Common myeloid progenitor, CD34-positive (primary cell): ENCODE data around the gene MED12L.
A peak's percentile ranks its signal among the peaks of the same experiment; 100 is the strongest.

Source experiments
- CTCF ChIA-PET: fragments of 350-600 bp; sonication (Branson Sonifier 250); formaldehyde crosslinking; loops from one replicate; lab custom pipeline; 2021; ENCODE audit warnings: antibody characterized with exemption; lab: Charles Lee
- POLR2A ChIA-PET: fragments of 350-600 bp; sonication (Branson Sonifier 250); formaldehyde crosslinking; loops from one replicate; lab custom pipeline; 2021; ENCODE audit warnings: antibody characterized with exemption; lab: Charles Lee
- DNase-seq, 3 donors: peaks; one replicate each; pipeline versions ENCODE4 v3.0.0 to v3.0.0-alpha.2; 2013
- H3K27ac ChIP-seq, 2 experiments: 1 replicate in 1 of 2; 2 replicates in 1 of 2; pipeline ENCODE4 v1.7.0; 2013; ENCODE audit warnings: inconsistent platforms in 2 of 2, low read length in 2 of 2, mild to moderate bottlenecking in 2 of 2, low read depth in 1 of 2, moderate library complexity in 1 of 2; ENCODE audit not compliant: severe bottlenecking in 2 of 2, insufficient read depth in 1 of 2, poor library complexity in 1 of 2
- H3K27me3 ChIP-seq, 5 experiments: replicated peaks in 2 of 5; 1 replicate in 3 of 5; 2 replicates in 2 of 5; pipeline versions ENCODE4 v1.6.1 to v1.7.0; 2013; ENCODE audit warnings: low read length in 4 of 5, mild to moderate bottlenecking in 2 of 5, moderate library complexity in 2 of 5, inconsistent platforms in 1 of 5; ENCODE audit not compliant: insufficient read depth in 5 of 5, control insufficient read depth in 4 of 5
- H3K36me3 ChIP-seq, 4 experiments: 1 replicate in 2 of 4; 2 replicates in 2 of 4; pipeline versions ENCODE4 v1.6.1 to v1.7.0; 2013; ENCODE audit warnings: low read length in 3 of 4, control low read depth in 1 of 4, mild to moderate bottlenecking in 1 of 4; ENCODE audit not compliant: control insufficient read depth in 4 of 4, insufficient read depth in 4 of 4
- H3K4me1 ChIP-seq, 4 experiments: 1 replicate in 3 of 4; 2 replicates in 1 of 4; pipeline versions ENCODE4 v1.6.1 to v1.7.1; 2013; ENCODE audit warnings: low read length in 3 of 4, mild to moderate bottlenecking in 3 of 4, control low read depth in 1 of 4, inconsistent platforms in 1 of 4, moderate library complexity in 1 of 4; ENCODE audit not compliant: control insufficient read depth in 4 of 4, insufficient read depth in 4 of 4; ENCODE audit errors: control extremely low read depth in 1 of 4
- H3K4me3 ChIP-seq, 7 experiments: 1 replicate in 4 of 7; 2 replicates in 3 of 7; pipeline versions ENCODE4 v1.5.1 to v1.7.0; 2013; ENCODE audit warnings: mild to moderate bottlenecking in 7 of 7, low read length in 6 of 7, moderate library complexity in 6 of 7, inconsistent platforms in 2 of 7, low read depth in 2 of 7, control low read depth in 1 of 7; ENCODE audit not compliant: insufficient read depth in 4 of 7, control insufficient read depth in 1 of 7; ENCODE audit errors: extremely low read depth in 1 of 7
- H3K9me3 ChIP-seq, 5 experiments: 1 replicate in 4 of 5; 2 replicates in 1 of 5; pipeline versions ENCODE4 v1.6.1 to v1.7.1; 2013; ENCODE audit warnings: low read length in 4 of 5, mild to moderate bottlenecking in 2 of 5, inconsistent platforms in 1 of 5, low read depth in 1 of 5, moderate library complexity in 1 of 5; ENCODE audit not compliant: control insufficient read depth in 4 of 5, insufficient read depth in 2 of 5; ENCODE audit errors: control extremely low read depth in 1 of 5
- WGBS: methylation state at CpG from one replicate; pipeline ENCODE4 v1.1.5; 2013; ENCODE audit not compliant: insufficient coverage; 5-methylcytosine and 5-hydroxymethylcytosine counted together

MED12L gene

DNA sequence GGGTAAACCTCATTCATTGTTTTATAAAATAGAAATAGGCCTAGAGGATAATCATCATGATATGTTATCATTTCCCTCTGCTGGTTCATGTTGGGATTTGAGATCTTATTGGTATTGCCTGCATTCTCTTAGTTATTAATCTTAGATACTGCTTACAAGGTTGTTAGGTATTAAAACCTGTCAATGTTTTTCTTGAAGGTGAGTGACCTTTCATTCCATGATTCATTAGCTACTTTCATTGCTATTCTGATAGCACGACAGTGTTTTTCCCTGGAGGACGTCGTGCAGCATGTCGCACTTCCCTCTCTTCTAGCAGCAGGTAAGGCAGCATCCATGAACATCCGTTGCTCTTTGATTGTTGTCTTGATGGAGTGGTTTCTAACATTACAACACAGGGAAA lies 282.0 kb downstream of the MED12L start:
- ChIA-PET CTCF (interaction anchor here (0.9 to 1.0 kb wide), 2 partner anchors 8 to 10 kb away, joined by 3 to 6 read pairs; no protein-coding TSS in a partner anchor), POLR2A (no interaction called here)
- Histone ChIP-seq H3K27ac (no peak overlapping the region), H3K27me3 (no peaks in the 10 kb centered on the region), H3K4me3 (no peak overlapping the region), H3K36me3 (peaks cover 0 to 72% (median 27%) of the 10 kb centered on the region in 4 experiments), H3K9me3 (no peaks in the 10 kb centered on the region), H3K4me1 (no peaks in the 10 kb centered on the region)
- WGBS: 96% methylated on average over 4 of the region's 5 CpGs
- no peak for DNase-seq

DNA sequence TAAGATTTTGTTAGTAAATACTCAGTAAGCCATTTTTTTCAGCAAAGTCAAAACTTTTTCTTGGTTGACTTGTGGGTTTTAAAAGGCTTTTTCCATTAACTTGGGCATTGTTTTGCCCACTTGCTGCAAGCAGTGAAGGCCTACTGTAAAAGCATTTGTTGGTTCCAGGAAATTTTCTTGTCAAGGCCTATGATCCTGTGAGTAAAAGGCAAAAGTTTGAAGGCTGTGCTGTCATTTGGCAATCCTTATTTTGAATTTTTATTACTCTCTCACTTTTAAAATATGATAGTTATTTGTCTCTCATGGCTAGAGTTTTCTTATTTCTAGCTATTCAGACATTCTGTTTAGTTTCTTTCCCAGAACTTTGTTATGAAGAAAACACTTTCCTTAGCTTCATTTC lies 286.1 kb downstream of the MED12L start:
- Histone ChIP-seq H3K4me3 (no peak overlapping the region), H3K36me3 (peaks cover 0 to 44% (median 24%) of the 10 kb centered on the region in 4 experiments), H3K9me3 (no peaks in the 10 kb centered on the region), H3K27me3 (no peaks in the 10 kb centered on the region), H3K27ac (no peak overlapping the region), H3K4me1 (no peaks in the 10 kb centered on the region)
- ChIA-PET CTCF (interaction anchor here (1.0 to 1.4 kb wide), 2 partner anchors 12 to 45 kb away, joined by 3 read pairs; no protein-coding TSS in a partner anchor), POLR2A (no interaction called here)
- no peak for DNase-seq

- DNase-seq: no peak
Observed at GRCh38 chr3:151372063-151372820, 286.8 kb downstream of the MED12L start.

GRCh38 chr3:151377768-151378385 lies 292.4 kb downstream of the MED12L start:
- H3K4me1 ChIP-seq: peaks cover 2 to 10% (median 4%) of the 10 kb centered on the region in 4 experiments
- 98% methylated on average over 7 of the region's 8 CpGs for WGBS
- ChIA-PET CTCF (interaction anchor here (1.0 to 2.3 kb wide), 5 partner anchors 10 to 61 kb away, joined by 3 to 7 read pairs (median 3); no protein-coding TSS in a partner anchor), POLR2A (no interaction called here)
- H3K4me3 ChIP-seq: no peak overlapping the region
- no peak for DNase-seq
- H3K9me3 ChIP-seq: no peaks in the 10 kb centered on the region
- H3K27me3 ChIP-seq: no peaks in the 10 kb centered on the region
- no peak overlapping the region for H3K27ac ChIP-seq
- peaks cover 0 to 43% (median 12%) of the 10 kb centered on the region in 4 experiments for H3K36me3 ChIP-seq

More at GRCh38 chr3:151372063-151372820, 286.8 kb downstream of the MED12L start:
- H3K4me3 ChIP-seq: no peak overlapping the region
- POLR2A ChIA-PET: no interaction called here
- no peak overlapping the region for H3K27ac ChIP-seq
- H3K9me3 ChIP-seq: no peaks in the 10 kb centered on the region
- CTCF ChIA-PET: interaction anchor here (0.6 to 1.4 kb wide), 2 partner anchors 12 to 46 kb away, joined by 3 read pairs; partner anchors contain the start of gene P2RY12
- WGBS: 90% methylated on average over 4 of the region's 4 CpGs
- H3K27me3 ChIP-seq: no peaks in the 10 kb centered on the region
- no peaks in the 10 kb centered on the region for H3K4me1 ChIP-seq
- peaks cover 0 to 50% (median 25%) of the 10 kb centered on the region in 4 experiments for H3K36me3 ChIP-seq

- DNase-seq: peak; percentile 32 to 59 (median 59)
- Histone ChIP-seq H3K4me1 (peaks cover 8 to 20% (median 12%) of the 10 kb centered on the region in 4 experiments), H3K36me3 (peaks cover 0 to 50% (median 13%) of the 10 kb centered on the region in 4 experiments), H3K9me3 (no peaks in the 10 kb centered on the region), H3K27ac (no peak overlapping the region), H3K27me3 (no peaks in the 10 kb centered on the region), H3K4me3 (no peak overlapping the region)
- CTCF ChIA-PET: interaction anchor here (1.0 to 2.3 kb wide), 5 partner anchors 8 to 538 kb away, joined by 3 to 7 read pairs (median 5); no protein-coding TSS in a partner anchor
- POLR2A ChIA-PET: interaction anchor here (0.6 kb wide), 2 partner anchors 21 to 24 kb away, joined by 3 read pairs; no protein-coding TSS in a partner anchor
- 100% methylated on average over 1 of the region's 4 CpGs for WGBS
Observed at GRCh38 chr3:151379083-151379734, 293.7 kb downstream of the MED12L start.

- H3K36me3 ChIP-seq: peaks cover 0 to 50% (median 10%) of the 10 kb centered on the region in 4 experiments
- 85% methylated on average over 4 of the region's 5 CpGs for WGBS
- no peak overlapping the region for H3K27ac ChIP-seq
- H3K27me3 ChIP-seq: no peaks in the 10 kb centered on the region
- H3K9me3 ChIP-seq: no peaks in the 10 kb centered on the region
- POLR2A ChIA-PET: no interaction called here
- CTCF ChIA-PET: interaction anchor here (0.6 to 1.9 kb wide), 5 partner anchors 11 to 527 kb away, joined by 3 to 5 read pairs (median 3); no protein-coding TSS in a partner anchor
- H3K4me3 ChIP-seq: no peak overlapping the region
- H3K4me1 ChIP-seq: peaks cover 17 to 30% (median 19%) of the 10 kb centered on the region in 4 experiments
- DNase-seq: peak in 2 of 3 donors; percentile 51 to 69
Observed at GRCh38 chr3:151382671-151383070, 297.2 kb downstream of the MED12L start.
